Endothelial cell (in vitro differentiated cells): Measurements from ENCODE around the gene DPCD. TPM values are rescaled to one million over a fixed set of nuclear protein-coding genes. Genes with fewer than 3 reads are reported as not detected.

Experiments used
- DNase-seq: peaks from one replicate; pipeline ENCODE4 v3.0.0; 2021; ENCODE audit warnings: low spot score
- H3K27ac Mint-ChIP-seq: one replicate; pipeline ENCODE4 v1.8.0; 2021; ENCODE audit warnings: mixed read lengths, inconsistent platforms; ENCODE audit not compliant: unreplicated experiment
- H3K27me3 Mint-ChIP-seq: one replicate; pipeline ENCODE4 v1.8.0; 2021; ENCODE audit warnings: mild to moderate bottlenecking, moderate library complexity, mixed read lengths, inconsistent platforms; ENCODE audit not compliant: unreplicated experiment
- H3K36me3 Mint-ChIP-seq: one replicate; pipeline ENCODE4 v1.8.0; 2021; ENCODE audit warnings: mild to moderate bottlenecking, low read depth, mixed read lengths, inconsistent platforms; ENCODE audit not compliant: unreplicated experiment
- H3K4me1 Mint-ChIP-seq: one replicate; pipeline ENCODE4 v1.8.0; 2021; ENCODE audit warnings: mild to moderate bottlenecking, mixed read lengths, inconsistent platforms; ENCODE audit not compliant: unreplicated experiment
- H3K4me3 Mint-ChIP-seq: one replicate; pipeline ENCODE4 v1.8.0; 2021; ENCODE audit warnings: mild to moderate bottlenecking, mixed read lengths, inconsistent platforms; ENCODE audit not compliant: unreplicated experiment
- H3K9me3 Mint-ChIP-seq: one replicate; pipeline ENCODE4 v1.8.0; 2021; ENCODE audit warnings: mixed read lengths, inconsistent platforms; ENCODE audit not compliant: unreplicated experiment
- total RNA-seq: library from RNA; stranded (reverse); fragmentation: NEBNext Ultra II Directional; extraction: Animal tissue kit (Norgen Biotek cat#: 25700); gene quantifications from one replicate; pipeline ENCODE4 v1.2.1, GENCODE V29; 2021; ENCODE audit not compliant: unreplicated experiment
- TF ChIP-seq, protein P1 (sequence below): fragments of 200-600 bp; sonication (generic); IDR thresholded peaks from one replicate; pipeline ENCODE4 v1.5.0; 2021; ENCODE audit warnings: antibody characterized with exemption; ENCODE audit not compliant: unreplicated experiment

DPCD gene
- total RNA-seq, 1 donor from 2014 or later = 16.7 TPM

DNA sequence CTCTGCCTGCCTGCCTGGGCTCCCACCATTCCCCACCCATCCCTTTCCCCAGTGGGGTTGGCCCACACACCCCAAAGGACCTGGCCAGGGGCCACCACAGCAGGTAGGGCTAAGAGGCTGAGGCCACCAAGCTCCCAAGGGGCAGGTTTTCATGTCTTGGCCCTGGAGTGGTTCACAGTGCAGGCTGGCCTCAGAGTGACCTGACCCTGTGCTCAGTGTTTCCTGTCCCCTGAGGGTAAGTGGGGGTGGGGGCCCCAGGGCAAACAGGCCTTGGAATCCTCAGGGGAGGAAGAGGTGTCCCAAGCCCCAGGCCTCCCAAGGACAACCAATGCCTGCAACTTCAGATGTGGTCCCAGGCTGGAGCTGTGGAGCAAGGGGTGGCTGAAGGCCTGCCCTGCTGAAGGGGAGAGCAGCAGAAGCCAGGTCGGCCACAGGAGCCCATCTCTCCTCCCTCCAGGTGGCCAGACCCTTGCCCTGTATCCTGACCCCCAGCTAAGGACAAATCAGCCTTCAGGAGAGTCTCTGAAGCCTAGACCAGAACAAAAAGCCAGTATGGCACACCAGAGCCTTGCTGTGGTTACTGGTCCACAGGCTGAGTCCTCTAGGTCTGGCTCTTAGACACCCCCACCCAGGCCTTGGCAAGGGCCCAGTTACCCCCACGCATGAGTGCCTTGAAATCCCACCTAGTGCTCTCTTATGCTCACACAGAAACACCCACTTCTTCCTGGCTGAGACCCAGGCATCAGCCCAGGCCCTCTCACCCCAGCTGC, 27.6 kb upstream of the DPCD start:
- H3K36me3 Mint-ChIP-seq = peaks cover 3% of the 10 kb centered on the region
- H3K27me3 Mint-ChIP-seq = peaks cover 8% of the 10 kb centered on the region
- H3K9me3 Mint-ChIP-seq = no peaks in the 10 kb centered on the region
- H3K4me3 Mint-ChIP-seq = no peak overlapping the region
- no peaks in the 10 kb centered on the region for H3K4me1 Mint-ChIP-seq
- DNase-seq = no peak
- no peak overlapping the region for H3K27ac Mint-ChIP-seq
- TF ChIP-seq, protein P1, sequence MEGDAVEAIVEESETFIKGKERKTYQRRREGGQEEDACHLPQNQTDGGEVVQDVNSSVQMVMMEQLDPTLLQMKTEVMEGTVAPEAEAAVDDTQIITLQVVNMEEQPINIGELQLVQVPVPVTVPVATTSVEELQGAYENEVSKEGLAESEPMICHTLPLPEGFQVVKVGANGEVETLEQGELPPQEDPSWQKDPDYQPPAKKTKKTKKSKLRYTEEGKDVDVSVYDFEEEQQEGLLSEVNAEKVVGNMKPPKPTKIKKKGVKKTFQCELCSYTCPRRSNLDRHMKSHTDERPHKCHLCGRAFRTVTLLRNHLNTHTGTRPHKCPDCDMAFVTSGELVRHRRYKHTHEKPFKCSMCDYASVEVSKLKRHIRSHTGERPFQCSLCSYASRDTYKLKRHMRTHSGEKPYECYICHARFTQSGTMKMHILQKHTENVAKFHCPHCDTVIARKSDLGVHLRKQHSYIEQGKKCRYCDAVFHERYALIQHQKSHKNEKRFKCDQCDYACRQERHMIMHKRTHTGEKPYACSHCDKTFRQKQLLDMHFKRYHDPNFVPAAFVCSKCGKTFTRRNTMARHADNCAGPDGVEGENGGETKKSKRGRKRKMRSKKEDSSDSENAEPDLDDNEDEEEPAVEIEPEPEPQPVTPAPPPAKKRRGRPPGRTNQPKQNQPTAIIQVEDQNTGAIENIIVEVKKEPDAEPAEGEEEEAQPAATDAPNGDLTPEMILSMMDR = no peak

DNA sequence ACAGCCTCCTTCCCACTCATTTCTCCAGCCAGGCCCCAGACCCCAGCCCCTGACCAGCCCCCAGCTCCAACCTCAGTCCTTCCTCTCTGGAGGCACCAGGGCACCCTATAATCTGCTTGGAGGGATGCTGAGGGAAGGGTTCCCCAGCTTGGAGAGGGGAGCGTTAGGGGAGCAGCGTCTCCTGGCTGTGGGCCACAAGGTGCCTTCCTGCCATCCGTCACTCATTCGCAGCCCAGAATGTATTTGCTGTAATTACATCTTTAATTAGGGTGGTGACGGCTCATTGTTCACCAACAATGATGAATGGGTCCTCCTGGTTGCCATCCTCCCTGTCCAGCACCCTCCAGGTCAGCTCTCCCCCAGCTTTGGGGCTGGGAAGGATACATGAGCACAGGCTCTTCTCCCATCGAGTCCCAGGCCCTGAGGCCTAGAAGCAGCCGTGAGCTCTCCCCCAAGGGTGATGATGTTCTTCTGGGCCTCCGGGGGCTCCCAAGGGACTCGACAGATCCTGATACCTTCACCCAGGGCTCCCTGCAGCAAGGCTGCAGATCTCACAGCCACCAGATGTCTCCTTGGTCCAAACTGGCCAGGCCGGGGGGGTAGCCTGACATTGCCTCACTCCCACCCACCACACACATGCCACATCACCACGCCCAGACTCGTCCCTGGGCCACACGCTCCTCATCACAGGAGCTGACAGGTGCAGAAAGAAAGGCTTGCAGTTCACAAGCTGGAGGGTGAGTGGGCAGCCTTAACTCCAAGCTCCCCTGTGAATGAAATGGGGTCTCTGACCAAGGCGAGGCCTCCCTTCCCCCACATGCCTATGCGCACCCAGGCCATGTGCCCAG, 26.8 kb upstream of the DPCD start:
- TF ChIP-seq, protein P1 = no peak
- H3K4me3 Mint-ChIP-seq = no peak overlapping the region
- H3K9me3 Mint-ChIP-seq = no peaks in the 10 kb centered on the region
- H3K36me3 Mint-ChIP-seq = peaks cover 3% of the 10 kb centered on the region
- H3K27me3 Mint-ChIP-seq = peaks cover 13% of the 10 kb centered on the region
- no peak for DNase-seq
- H3K4me1 Mint-ChIP-seq = no peaks in the 10 kb centered on the region
- H3K27ac Mint-ChIP-seq = no peak overlapping the region

DNA sequence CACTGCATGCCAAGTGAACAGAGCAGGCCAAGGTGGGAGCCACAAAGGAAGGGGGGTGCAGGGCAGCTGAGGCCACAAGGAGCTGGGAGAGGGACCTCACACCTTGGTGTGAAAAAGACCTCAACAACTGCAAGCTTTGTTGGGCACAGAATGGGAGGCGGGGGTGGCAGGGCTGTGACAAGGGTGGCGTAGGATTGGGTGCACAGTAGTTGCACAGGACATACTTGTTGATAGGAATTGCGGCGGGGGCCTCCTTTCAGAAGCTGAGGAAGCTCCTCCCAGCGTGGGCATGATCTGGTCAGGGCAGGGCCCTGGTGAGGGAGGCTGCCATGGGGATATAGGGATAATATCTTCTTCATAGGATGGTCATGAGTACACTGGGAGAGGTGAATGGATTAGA, 25.9 kb upstream of the DPCD start:
- Mint-ChIP-seq H3K4me1 (peaks cover 2% of the 10 kb centered on the region), H3K27me3 (peaks cover 19% of the 10 kb centered on the region), H3K36me3 (peaks cover 3% of the 10 kb centered on the region), H3K4me3 (no peak overlapping the region), H3K9me3 (no peaks in the 10 kb centered on the region), H3K27ac (no peak overlapping the region)
- no peak for DNase-seq
- TF ChIP-seq, protein P1 = no peak

DNA sequence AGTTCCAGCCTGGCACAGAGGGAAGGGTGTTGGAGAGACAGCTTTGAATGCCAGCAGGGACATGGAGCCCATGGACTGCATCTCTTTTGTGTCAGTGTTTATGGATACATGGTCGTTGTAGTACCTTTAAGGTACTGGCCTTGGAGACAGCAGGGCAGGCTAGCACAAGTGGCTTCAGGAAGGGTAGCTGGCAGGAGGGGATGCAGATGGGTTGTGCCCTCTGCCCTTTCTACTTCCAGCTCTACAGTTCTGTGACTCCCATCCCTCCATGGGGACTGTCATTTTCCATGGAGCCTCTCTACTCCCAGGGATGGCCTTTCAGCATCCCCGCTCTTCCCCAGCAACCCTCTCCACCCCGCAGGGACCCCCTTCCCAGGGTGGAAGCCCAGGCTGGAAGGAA, 25.1 kb upstream of the DPCD start:
- peaks cover 25% of the 10 kb centered on the region for H3K27me3 Mint-ChIP-seq
- H3K4me3 Mint-ChIP-seq = no peak overlapping the region
- TF ChIP-seq, protein P1 = no peak
- peaks cover 2% of the 10 kb centered on the region for H3K4me1 Mint-ChIP-seq
- H3K36me3 Mint-ChIP-seq = peaks cover 3% of the 10 kb centered on the region
- no peak for DNase-seq
- H3K27ac Mint-ChIP-seq = no peak overlapping the region
- H3K9me3 Mint-ChIP-seq = no peaks in the 10 kb centered on the region
